HEK293 (cell line): Measurements from ENCODE around the gene CIZ1.

Experiments used
- CTCF ChIA-PET: fragments of 350-600 bp; formaldehyde crosslinking; extraction: SDS; loops from one replicate; lab custom pipeline; 2021; ENCODE audit warnings: antibody characterized with exemption; lab: Yijun Ruan, JAX
- POLR2A ChIA-PET: fragments of 300-600 bp; formaldehyde crosslinking; extraction: SDS; loops from one replicate; lab custom pipeline; 2020; ENCODE audit warnings: antibody characterized with exemption, inconsistent platforms; lab: Yijun Ruan, JAX
- H3K27ac ChIP-seq: fragments of 200-500 bp; sonication (Bioruptor generic); 2 replicates; pipeline ENCODE4 v1.5.1; 2014; ENCODE audit warnings: low read depth, low read length, control low read depth, inconsistent platforms; ENCODE audit errors: extremely low read depth
- H3K36me3 ChIP-seq, 2 experiments: fragments of 200-500 bp in 1 of 2; sonication (Bioruptor generic) in 1 of 2; 1 replicate in 1 of 2; 2 replicates in 1 of 2; pipeline ENCODE4 v1.5.1; 2014 to 2017; ENCODE audit warnings: inconsistent platforms in 2 of 2, low read length in 2 of 2; ENCODE audit not compliant: control insufficient read depth in 2 of 2, insufficient read depth in 1 of 2
- H3K4me1 ChIP-seq: fragments of 200-500 bp; sonication (Bioruptor generic); 2 replicates; pipeline ENCODE4 v1.5.1; 2014; ENCODE audit warnings: mild to moderate bottlenecking, low read length, inconsistent platforms; ENCODE audit not compliant: control insufficient read depth, insufficient read depth
- H3K4me3 ChIP-seq: 2 replicates; pipeline ENCODE4 v1.5.1; 2011; ENCODE audit warnings: low read depth, mild to moderate bottlenecking, control low read depth, low read length, moderate library complexity
- H3K9me3 ChIP-seq: fragments of 200-500 bp; sonication (Bioruptor generic); 2 replicates; pipeline ENCODE4 v1.5.1; 2014; ENCODE audit warnings: low read depth, low read length, inconsistent platforms; ENCODE audit not compliant: control insufficient read depth, insufficient read depth
- MYNN ChIP-seq: fragments of 450-650 bp; formaldehyde crosslinking; IDR thresholded peaks from 2 replicates; pipeline ENCODE4 v1.5.1; 2016; ENCODE audit warnings: missing biosample characterization, missing genetic modification characterization, borderline replicate concordance
- OVOL3 ChIP-seq: fragments of 450-650 bp; formaldehyde crosslinking; IDR thresholded peaks from 2 replicates; pipeline ENCODE4 v1.5.1; 2016; ENCODE audit warnings: missing biosample characterization, missing genetic modification characterization
- ZNF10 ChIP-seq: fragments of 450-650 bp; formaldehyde crosslinking; IDR thresholded peaks from 2 replicates; pipeline ENCODE4 v1.5.1; 2017; ENCODE audit warnings: missing biosample characterization, missing genetic modification characterization
- ZNF292 ChIP-seq: fragments of 450-650 bp; formaldehyde crosslinking; IDR thresholded peaks from 2 replicates; pipeline ENCODE4 v1.5.1; 2016; ENCODE audit warnings: low read depth, missing biosample characterization, missing genetic modification characterization, borderline replicate concordance
- ZNF391 ChIP-seq: fragments of 450-650 bp; formaldehyde crosslinking; IDR thresholded peaks from 2 replicates; pipeline ENCODE4 v1.5.1; 2016; ENCODE audit warnings: low read depth, missing biosample characterization, missing genetic modification characterization, borderline replicate concordance
- ZNF404 ChIP-seq: fragments of 450-650 bp; formaldehyde crosslinking; IDR thresholded peaks from 2 replicates; pipeline ENCODE4 v1.5.1; 2017; ENCODE audit warnings: missing biosample characterization, missing genetic modification characterization
- ZNF530 ChIP-seq: fragments of 450-650 bp; formaldehyde crosslinking; IDR thresholded peaks from 2 replicates; pipeline ENCODE4 v1.5.1; 2016; ENCODE audit warnings: low read depth, missing biosample characterization, missing genetic modification characterization
- ZNF610 ChIP-seq: fragments of 450-650 bp; formaldehyde crosslinking; IDR thresholded peaks from 2 replicates; pipeline ENCODE4 v1.5.1; 2016; ENCODE audit warnings: missing biosample characterization, missing genetic modification characterization, borderline replicate concordance
- ZNF701 ChIP-seq: fragments of 450-650 bp; formaldehyde crosslinking; IDR thresholded peaks from 2 replicates; pipeline ENCODE4 v1.5.1; 2016; ENCODE audit warnings: missing biosample characterization, missing genetic modification characterization
- TF ChIP-seq, protein P1 (sequence below): fragments of 450-650 bp; formaldehyde crosslinking; IDR thresholded peaks from 2 replicates; pipeline ENCODE4 v1.5.1; 2016; ENCODE audit warnings: missing biosample characterization, missing genetic modification characterization, borderline replicate concordance
- TF ChIP-seq, protein P2 (sequence below): fragments of 450-650 bp; IDR thresholded peaks from 2 replicates; pipeline ENCODE4 v1.5.1; 2018; ENCODE audit warnings: missing biosample characterization, mild to moderate bottlenecking, missing genetic modification characterization
- TF ChIP-seq, protein P3 (sequence below): fragments of 450-650 bp; formaldehyde crosslinking; IDR thresholded peaks from 2 replicates; pipeline ENCODE4 v1.5.0; 2017; ENCODE audit warnings: missing biosample characterization, missing genetic modification characterization, borderline replicate concordance
- TF ChIP-seq, protein P4 (sequence below): IDR thresholded peaks from 2 replicates; pipeline ENCODE4 v1.6.1; 2011; ENCODE audit warnings: mild to moderate bottlenecking, low read depth, low read length, borderline replicate concordance
- TF ChIP-seq, protein P5 (sequence below): sonication (generic); formaldehyde crosslinking; IDR thresholded peaks from 2 replicates; pipeline ENCODE4 v1.8.1; 2022; ENCODE audit warnings: mild to moderate bottlenecking, moderate library complexity, missing genetic modification reagents
- TF ChIP-seq, protein P6 (sequence below): fragments of 450-650 bp; formaldehyde crosslinking; IDR thresholded peaks from 2 replicates; pipeline ENCODE4 v1.5.1; 2017; ENCODE audit warnings: missing biosample characterization, missing genetic modification characterization

CIZ1 gene

DNA sequence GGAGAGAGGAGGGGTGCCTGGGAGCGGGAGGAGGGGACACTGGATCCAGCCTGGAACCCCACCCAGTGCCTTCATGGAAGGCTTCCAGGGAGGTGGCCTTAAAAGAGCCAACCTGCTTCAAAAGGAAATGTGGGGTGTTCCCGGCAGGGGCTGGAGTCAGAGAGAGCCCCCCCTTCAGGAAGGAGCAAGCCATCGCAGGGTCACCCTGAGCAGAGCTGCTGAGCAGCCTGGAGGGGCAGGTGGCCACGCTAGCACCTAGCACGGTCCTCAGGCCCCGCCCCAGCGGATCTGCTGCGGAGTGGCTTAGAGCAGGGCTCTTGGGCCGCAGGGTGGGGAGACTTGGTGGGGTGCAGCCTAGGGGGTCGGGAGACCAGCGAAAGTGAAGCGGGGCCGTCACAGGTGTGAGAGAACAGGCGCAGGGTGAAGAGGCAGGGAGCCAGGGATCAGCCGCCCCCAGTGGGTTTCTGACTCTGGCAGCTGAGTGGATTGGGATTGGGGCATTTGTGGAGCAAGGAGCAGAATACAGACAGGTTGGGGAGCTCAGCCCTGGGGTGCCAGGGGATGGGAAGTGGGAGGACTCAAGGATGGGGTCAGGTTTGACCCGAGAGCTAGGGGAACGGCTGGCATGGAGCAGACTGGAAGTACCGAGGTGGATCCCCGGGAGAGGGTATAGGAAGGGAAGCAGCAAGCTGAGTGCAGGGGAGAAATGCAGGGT is 40.6 kb downstream of the CIZ1 start:
- ChIA-PET CTCF (interaction anchor here (0.6 to 2.2 kb wide), 16 partner anchors 8 to 1962 kb away, joined by 3 to 9 read pairs (median 3); partner anchors contain the start of genes CERCAM and DNM1), POLR2A (interaction anchor here (0.6 to 2.4 kb wide), 3 partner anchors 9 to 236 kb away, joined by 3 to 9 read pairs (median 4); partner anchors contain the start of gene BBLN)
- Histone ChIP-seq H3K9me3 (no peaks in the 10 kb centered on the region), H3K27ac (no peak overlapping the region), H3K36me3 (no peaks in the 10 kb centered on the region), H3K4me3 (no peak overlapping the region), H3K4me1 (no peaks in the 10 kb centered on the region)
- TF ChIP-seq ZNF10 (tag by site-specific recombination) (no peak), OVOL3 (no peak), MYNN (tag by site-specific recombination) (no peak), ZNF404 (tag by site-specific recombination) (no peak), ZNF610 (tag by site-specific recombination) (no peak)
- TF ChIP-seq, protein P1, sequence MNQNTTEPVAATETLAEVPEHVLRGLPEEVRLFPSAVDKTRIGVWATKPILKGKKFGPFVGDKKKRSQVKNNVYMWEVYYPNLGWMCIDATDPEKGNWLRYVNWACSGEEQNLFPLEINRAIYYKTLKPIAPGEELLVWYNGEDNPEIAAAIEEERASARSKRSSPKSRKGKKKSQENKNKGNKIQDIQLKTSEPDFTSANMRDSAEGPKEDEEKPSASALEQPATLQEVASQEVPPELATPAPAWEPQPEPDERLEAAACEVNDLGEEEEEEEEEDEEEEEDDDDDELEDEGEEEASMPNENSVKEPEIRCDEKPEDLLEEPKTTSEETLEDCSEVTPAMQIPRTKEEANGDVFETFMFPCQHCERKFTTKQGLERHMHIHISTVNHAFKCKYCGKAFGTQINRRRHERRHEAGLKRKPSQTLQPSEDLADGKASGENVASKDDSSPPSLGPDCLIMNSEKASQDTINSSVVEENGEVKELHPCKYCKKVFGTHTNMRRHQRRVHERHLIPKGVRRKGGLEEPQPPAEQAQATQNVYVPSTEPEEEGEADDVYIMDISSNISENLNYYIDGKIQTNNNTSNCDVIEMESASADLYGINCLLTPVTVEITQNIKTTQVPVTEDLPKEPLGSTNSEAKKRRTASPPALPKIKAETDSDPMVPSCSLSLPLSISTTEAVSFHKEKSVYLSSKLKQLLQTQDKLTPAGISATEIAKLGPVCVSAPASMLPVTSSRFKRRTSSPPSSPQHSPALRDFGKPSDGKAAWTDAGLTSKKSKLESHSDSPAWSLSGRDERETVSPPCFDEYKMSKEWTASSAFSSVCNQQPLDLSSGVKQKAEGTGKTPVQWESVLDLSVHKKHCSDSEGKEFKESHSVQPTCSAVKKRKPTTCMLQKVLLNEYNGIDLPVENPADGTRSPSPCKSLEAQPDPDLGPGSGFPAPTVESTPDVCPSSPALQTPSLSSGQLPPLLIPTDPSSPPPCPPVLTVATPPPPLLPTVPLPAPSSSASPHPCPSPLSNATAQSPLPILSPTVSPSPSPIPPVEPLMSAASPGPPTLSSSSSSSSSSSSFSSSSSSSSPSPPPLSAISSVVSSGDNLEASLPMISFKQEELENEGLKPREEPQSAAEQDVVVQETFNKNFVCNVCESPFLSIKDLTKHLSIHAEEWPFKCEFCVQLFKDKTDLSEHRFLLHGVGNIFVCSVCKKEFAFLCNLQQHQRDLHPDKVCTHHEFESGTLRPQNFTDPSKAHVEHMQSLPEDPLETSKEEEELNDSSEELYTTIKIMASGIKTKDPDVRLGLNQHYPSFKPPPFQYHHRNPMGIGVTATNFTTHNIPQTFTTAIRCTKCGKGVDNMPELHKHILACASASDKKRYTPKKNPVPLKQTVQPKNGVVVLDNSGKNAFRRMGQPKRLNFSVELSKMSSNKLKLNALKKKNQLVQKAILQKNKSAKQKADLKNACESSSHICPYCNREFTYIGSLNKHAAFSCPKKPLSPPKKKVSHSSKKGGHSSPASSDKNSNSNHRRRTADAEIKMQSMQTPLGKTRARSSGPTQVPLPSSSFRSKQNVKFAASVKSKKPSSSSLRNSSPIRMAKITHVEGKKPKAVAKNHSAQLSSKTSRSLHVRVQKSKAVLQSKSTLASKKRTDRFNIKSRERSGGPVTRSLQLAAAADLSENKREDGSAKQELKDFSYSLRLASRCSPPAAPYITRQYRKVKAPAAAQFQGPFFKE, result no peak
- TF ChIP-seq, protein P2, sequence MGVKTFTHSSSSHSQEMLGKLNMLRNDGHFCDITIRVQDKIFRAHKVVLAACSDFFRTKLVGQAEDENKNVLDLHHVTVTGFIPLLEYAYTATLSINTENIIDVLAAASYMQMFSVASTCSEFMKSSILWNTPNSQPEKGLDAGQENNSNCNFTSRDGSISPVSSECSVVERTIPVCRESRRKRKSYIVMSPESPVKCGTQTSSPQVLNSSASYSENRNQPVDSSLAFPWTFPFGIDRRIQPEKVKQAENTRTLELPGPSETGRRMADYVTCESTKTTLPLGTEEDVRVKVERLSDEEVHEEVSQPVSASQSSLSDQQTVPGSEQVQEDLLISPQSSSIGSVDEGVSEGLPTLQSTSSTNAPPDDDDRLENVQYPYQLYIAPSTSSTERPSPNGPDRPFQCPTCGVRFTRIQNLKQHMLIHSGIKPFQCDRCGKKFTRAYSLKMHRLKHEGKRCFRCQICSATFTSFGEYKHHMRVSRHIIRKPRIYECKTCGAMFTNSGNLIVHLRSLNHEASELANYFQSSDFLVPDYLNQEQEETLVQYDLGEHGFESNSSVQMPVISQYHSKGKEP, result no peak
- TF ChIP-seq, protein P3, sequence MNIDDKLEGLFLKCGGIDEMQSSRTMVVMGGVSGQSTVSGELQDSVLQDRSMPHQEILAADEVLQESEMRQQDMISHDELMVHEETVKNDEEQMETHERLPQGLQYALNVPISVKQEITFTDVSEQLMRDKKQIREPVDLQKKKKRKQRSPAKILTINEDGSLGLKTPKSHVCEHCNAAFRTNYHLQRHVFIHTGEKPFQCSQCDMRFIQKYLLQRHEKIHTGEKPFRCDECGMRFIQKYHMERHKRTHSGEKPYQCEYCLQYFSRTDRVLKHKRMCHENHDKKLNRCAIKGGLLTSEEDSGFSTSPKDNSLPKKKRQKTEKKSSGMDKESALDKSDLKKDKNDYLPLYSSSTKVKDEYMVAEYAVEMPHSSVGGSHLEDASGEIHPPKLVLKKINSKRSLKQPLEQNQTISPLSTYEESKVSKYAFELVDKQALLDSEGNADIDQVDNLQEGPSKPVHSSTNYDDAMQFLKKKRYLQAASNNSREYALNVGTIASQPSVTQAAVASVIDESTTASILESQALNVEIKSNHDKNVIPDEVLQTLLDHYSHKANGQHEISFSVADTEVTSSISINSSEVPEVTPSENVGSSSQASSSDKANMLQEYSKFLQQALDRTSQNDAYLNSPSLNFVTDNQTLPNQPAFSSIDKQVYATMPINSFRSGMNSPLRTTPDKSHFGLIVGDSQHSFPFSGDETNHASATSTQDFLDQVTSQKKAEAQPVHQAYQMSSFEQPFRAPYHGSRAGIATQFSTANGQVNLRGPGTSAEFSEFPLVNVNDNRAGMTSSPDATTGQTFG (tag by site-specific recombination), result no peak

DNA sequence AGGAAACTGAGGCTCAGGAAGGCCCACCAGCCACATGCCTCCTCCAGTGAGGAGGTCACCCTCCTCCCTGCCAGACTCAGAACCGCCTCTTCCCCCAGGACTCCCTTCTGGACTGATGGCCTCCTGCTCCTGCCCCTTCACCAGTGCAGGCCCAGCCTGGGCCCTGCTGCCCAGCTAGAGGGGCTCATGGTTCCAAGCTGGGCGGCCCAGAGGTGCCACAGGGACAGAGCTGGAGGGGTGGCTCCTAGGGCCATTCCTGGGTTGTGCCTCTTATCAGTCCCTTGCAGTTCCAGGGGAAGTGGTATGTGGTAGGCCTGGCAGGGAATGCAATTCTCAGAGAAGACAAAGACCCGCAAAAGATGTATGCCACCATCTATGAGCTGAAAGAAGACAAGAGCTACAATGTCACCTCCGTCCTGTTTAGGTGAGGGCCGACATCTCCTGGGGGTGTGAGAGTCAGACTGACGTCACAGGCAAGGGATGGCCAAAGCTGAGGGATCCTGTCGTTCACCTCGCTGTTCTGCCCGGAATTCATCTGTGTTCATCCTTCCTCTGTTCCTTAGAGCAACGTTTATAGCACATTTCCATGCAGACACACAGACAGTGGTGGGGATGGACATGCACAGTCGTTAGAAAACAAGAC is 41.3 kb downstream of the CIZ1 start:
- Histone ChIP-seq H3K4me3 (no peak overlapping the region), H3K9me3 (no peaks in the 10 kb centered on the region), H3K27ac (no peak overlapping the region), H3K36me3 (no peaks in the 10 kb centered on the region), H3K4me1 (no peaks in the 10 kb centered on the region)
- POLR2A ChIA-PET, result interaction anchor here (0.6 to 2.4 kb wide), 3 partner anchors 8 to 236 kb away, joined by 3 to 9 read pairs (median 4); partner anchors contain the start of gene BBLN
- no peak for TF ChIP-seq ZNF391
- TF ChIP-seq, protein P4, sequence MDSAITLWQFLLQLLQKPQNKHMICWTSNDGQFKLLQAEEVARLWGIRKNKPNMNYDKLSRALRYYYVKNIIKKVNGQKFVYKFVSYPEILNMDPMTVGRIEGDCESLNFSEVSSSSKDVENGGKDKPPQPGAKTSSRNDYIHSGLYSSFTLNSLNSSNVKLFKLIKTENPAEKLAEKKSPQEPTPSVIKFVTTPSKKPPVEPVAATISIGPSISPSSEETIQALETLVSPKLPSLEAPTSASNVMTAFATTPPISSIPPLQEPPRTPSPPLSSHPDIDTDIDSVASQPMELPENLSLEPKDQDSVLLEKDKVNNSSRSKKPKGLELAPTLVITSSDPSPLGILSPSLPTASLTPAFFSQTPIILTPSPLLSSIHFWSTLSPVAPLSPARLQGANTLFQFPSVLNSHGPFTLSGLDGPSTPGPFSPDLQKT, result no peak
- TF ChIP-seq ZNF292, result no peak
- no peak for TF ChIP-seq ZNF530 (tag by site-specific recombination)
- no peak for TF ChIP-seq ZNF701 (tag by site-specific recombination)
- TF ChIP-seq, protein P5, sequence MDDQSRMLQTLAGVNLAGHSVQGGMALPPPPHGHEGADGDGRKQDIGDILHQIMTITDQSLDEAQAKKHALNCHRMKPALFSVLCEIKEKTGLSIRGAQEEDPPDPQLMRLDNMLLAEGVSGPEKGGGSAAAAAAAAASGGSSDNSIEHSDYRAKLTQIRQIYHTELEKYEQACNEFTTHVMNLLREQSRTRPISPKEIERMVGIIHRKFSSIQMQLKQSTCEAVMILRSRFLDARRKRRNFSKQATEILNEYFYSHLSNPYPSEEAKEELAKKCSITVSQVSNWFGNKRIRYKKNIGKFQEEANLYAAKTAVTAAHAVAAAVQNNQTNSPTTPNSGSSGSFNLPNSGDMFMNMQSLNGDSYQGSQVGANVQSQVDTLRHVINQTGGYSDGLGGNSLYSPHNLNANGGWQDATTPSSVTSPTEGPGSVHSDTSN (CRISPR knock-in tag), result no peak
- TF ChIP-seq, protein P6, sequence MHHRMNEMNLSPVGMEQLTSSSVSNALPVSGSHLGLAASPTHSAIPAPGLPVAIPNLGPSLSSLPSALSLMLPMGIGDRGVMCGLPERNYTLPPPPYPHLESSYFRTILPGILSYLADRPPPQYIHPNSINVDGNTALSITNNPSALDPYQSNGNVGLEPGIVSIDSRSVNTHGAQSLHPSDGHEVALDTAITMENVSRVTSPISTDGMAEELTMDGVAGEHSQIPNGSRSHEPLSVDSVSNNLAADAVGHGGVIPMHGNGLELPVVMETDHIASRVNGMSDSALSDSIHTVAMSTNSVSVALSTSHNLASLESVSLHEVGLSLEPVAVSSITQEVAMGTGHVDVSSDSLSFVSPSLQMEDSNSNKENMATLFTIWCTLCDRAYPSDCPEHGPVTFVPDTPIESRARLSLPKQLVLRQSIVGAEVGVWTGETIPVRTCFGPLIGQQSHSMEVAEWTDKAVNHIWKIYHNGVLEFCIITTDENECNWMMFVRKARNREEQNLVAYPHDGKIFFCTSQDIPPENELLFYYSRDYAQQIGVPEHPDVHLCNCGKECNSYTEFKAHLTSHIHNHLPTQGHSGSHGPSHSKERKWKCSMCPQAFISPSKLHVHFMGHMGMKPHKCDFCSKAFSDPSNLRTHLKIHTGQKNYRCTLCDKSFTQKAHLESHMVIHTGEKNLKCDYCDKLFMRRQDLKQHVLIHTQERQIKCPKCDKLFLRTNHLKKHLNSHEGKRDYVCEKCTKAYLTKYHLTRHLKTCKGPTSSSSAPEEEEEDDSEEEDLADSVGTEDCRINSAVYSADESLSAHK (tag by site-specific recombination), result no peak
- CTCF ChIA-PET, result interaction anchor here (0.7 to 2.2 kb wide), 9 partner anchors 9 to 270 kb away, joined by 3 to 9 read pairs (median 3); partner anchors contain the start of genes CERCAM and DNM1
